HG03558 (cell line): ENCODE results near the gene LIMK2.
"Not testable (repeated sequence)": the region's sequence is repeated elsewhere in the genome, so short reads cannot be mapped to it uniquely, and the experiment has no call there.

Source experiments
- ATAC-seq: cut with Tn5 transposase; IDR thresholded peaks from one replicate; pipeline ENCODE4 v1.9.1; 2021; ENCODE audit warnings: moderate number of reproducible peaks; ENCODE audit not compliant: unreplicated experiment; ENCODE audit errors: extremely low read depth

LIMK2 gene

DNA sequence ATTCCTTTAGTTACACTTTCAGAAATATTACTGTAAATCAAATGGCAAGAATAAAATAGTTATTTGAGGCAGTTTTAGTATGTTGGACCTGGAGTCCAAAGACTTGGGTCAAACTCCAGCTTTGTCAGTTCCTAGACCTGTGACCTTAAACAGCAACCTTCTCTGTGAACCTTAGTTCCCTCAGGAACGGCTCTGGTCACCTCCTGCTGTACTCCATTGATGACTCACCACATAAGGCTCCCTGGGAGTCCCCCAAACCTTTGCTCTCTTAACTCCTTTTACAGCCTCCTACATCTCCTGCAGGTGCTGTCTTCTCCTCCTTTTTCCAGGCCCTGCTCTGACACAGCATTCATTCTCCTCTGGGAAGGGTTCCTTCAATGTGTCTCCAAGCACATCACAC lies 29.1 kb downstream of the LIMK2 start:
- no peak for ATAC-seq

GRCh38 chr22:31241936-31242335 lies 29.8 kb downstream of the LIMK2 start:
- ATAC-seq = no peak

GRCh38 chr22:31243339-31244045 lies 31.4 kb downstream of the LIMK2 start:
- no peak for ATAC-seq

DNA sequence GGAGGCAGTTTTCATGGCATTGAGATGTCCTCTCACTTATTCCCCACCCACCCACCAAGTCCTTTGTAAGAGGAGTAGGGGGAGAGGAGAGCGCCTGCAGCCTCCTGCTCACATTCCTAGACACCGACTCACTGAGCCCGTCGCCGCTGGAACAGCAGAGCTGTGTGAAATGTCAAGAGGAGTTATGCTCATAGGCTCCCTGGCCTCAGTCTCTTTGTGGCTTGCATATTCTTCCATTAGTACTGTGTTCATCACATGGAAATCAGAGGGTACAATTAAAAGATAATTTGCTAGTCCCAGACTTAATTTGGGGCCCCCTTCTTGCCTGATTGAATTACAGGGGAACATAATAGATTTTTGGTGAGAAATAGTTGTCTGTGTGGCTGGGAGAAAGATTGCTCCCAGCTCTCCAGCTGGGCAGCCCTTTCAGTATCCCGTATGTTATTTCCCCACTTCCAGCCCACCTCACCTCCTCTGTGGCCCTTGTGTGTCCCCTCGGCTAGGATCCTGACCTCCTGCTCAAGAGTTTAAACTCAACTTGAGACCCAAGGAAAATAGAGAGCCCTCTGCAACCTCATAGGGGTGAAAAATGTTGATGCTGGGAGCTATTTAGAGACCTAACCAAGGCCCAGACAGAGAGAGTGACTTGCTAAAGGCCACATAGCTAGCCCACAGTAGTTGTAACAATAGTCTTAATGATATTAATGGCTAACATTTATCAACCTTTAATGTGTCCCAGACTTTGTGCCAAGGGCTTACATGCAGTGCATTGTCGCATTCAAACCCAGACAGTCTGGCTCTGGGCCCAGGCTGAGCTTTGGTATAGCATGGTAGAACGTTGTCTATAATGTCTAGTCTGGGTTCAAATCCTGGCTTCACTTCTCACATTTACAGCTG lies 32.2 kb downstream of the LIMK2 start:
- no peak for ATAC-seq

DNA sequence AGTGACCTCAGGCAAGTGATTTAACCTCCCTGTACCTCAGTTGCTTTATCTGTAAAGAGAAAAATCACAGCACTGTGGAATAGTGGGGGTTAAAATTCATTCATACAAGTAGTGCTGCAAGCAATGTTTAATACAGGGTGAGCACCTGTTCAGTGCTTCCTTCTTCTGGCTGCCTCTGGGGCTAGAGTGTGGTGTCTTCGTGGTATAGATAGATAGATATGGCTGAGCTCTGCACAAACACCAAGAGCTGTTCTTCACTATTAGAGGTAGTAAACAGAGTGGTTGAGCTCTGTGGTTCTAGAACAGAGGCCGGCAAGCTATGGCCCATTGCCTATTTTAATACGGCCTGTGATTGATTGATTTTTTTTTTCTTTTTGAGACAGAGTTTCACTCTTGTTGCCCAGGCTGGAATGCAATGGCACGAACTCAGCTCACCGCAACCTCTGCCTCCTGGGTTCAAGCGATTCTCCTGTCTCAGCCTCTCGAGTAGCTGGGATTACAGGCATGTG lies 32.9 kb downstream of the LIMK2 start:
- no peak for ATAC-seq

- ATAC-seq = not testable (repeated sequence)
Measured at GRCh38 chr22:31245998-31246397, 33.9 kb downstream of the LIMK2 start.

GRCh38 chr22:31246687-31247086 lies 34.6 kb downstream of the LIMK2 start:
- no peak for ATAC-seq

- ATAC-seq = no peak
Measured at GRCh38 chr22:31247726-31248125, 35.6 kb downstream of the LIMK2 start.

GRCh38 chr22:31248138-31248745 lies 36.1 kb downstream of the LIMK2 start:
- ATAC-seq = no peak

DNA sequence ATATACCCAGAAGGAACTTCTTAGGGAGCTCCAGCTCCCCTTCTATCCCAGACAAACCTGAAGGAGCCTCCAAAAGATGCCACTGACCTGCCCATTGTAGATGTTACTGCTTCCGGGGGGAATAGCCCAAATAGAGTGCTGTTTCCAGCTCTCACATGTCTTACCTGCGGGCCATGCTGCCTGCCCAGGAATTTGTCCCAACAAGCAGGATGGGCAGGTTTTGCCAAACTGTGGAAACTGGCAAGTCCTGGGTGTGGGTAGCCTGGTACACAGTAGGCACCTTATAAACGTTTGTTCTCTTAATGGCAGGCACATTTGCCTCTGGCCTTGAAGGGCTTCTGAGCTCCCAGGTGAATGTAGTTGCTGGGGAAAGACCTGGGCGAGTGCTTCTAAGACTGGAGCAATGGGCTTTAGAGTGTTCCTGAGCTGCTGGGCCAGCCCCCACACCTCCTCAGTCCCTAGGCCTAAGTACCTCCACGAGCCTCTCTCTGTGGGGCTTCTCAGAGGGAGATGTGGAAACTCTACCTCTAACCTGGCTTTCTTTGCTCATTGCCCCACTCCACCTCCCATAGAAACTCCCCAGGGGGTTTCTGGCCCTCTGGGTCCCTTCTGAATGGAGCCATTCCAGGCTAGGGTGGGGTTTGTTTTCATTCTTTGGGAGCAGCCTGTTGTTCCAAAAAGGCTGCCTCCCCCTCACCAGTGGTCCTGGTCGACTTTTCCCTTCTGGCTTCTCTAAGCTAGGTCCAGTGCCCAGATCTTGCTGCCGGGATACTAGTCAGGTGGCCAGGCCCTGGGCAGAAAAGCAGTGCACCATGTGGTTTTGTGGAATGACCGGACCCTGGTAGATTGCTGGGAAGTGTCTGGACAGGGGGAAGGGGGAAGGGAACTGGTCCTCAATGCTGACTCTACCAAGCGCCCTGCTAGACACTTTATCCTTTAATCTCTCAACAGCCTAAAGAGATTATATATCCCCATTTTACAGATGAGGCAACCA lies 37.2 kb downstream of the LIMK2 start:
- no peak for ATAC-seq

DNA sequence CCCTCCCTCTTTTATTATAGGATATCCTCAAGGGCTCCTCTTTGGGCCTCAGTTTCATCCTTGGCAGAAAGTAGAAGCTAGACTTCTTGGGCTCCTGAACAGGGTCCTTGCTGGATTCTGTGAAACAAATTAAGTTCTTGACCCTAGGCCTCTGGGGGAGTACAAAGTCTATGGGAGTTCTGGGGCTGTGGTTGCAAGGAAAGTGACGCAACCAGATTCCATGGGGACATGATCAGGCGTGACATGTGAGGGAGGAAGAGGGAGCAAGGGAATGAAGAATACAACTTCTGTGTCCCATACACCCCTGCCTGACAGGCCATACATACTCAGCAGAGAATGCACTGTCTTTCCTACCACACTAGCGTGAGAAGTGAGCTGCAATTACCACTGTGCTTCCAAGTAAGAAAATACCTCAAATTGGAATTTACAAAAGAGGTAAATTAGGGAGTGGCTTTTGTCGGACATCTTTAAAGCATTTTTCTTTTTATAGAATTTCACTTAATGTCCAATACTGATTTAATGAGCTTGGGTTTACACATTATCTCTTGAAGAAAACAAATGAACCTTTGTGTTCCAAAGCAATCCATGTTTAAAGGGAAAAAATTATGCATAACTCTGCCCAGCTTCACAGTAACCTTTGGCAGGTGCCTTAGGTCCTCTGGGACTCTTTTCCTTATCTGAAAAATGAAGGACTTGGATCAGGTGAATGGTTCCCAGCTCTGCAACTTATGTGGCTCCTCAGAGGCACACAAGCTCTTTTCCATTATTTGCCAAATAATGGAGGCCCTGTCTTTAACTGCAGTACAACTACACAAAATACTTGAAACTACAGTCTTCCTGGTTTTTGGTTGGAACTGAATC lies 38.9 kb downstream of the LIMK2 start:
- no peak for ATAC-seq

GRCh38 chr22:31253949-31254348 lies 41.9 kb downstream of the LIMK2 start:
- ATAC-seq = no peak

DNA sequence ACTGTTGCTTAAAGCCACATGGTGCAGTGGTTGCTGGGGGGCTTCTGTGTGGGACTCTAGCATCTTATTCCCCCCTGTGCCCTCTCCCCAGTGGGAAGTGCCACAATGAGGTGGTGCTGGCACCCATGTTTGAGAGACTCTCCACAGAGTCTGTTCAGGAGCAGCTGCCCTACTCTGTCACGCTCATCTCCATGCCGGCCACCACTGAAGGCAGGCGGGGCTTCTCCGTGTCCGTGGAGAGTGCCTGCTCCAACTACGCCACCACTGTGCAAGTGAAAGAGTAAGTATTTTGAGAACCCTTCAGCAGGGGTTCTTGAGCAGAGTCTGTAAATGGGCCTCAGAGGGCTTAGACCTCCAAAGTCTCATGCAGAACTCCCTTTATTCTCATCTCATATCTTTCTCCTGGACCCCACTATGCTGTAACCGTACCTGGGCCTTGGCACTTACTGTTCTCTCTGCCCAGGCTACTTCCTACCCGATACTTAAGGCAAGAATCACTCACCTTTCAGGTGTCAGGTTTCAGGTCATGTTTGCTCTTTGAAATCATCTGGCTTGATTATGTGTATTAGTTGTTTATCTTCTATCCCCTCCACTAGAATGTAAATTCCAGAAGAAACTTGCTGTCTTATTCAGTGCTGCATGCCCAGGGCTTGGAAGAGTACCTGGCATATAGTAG lies 47.8 kb downstream of the LIMK2 start:
- ATAC-seq = no peak

DNA sequence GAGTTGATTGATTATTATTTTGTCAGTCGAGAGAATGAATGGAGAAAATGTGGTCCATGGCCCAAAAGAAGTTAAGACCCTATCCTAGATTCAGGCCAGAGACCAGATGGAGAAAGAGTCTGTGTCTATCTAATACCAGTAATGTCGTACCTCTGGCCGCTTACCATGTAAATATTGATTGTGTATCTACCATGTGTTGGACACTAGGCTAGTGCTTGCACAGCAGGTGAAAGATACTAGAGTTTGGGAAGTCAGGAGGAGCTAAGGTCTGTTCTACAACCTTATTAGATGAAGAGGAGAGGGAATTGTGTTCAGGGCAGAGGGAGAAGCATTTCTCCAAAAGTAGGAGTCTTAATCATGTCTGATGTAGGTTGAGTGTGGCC lies 48.4 kb downstream of the LIMK2 start:
- ATAC-seq = no peak

GRCh38 chr22:31262312-31263133 lies 50.4 kb downstream of the LIMK2 start:
- ATAC-seq = no peak

GRCh38 chr22:31263896-31264640 lies 52.0 kb downstream of the LIMK2 start:
- no peak for ATAC-seq

DNA sequence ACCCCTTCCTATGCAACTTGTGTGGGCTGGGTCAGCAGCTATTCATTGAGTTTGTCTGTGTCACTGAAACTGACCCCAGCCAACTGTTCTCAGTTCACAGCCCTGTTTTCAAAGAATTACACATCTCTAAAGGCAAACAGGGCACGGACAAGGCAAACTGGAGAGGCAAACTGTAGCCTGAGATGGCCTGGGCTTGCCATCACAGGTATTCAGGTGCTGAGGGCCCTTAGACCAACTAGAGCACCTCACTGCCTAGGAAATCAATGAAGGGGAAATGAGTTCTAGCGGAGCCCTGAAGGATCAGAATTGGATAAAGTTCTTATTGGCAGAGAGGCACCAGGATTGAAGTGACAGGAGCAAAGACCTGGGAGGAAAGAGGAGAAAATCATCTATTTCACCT lies 56.2 kb downstream of the LIMK2 start:
- no peak for ATAC-seq
